OCI-LY7 (cell line): ENCODE data around the gene GNAQ. TPM values are rescaled to one million over a fixed set of nuclear protein-coding genes. Genes with fewer than 3 reads are reported as not detected.

Experiments
- BruUV-seq: library from RNA; stranded (reverse); fragments of 400-500 nt; replicated peaks from 2 replicates; lab custom pipeline; 2021; lab: Mats Ljungman, UMichigan
- CTCF ChIA-PET: fragments of 300-600 bp; sonication (Branson Sonifier 250); formaldehyde crosslinking; loops from one replicate; lab custom pipeline; 2022; ENCODE audit warnings: antibody characterized with exemption; ENCODE audit not compliant: unreplicated experiment; lab: Charles Lee
- POLR2A ChIA-PET: fragments of 300-600 bp; sonication (Branson Sonifier 250); formaldehyde crosslinking; loops from one replicate; lab custom pipeline; 2022; ENCODE audit warnings: antibody characterized with exemption; lab: Charles Lee
- DNase-seq: peaks from one replicate; pipeline ENCODE4 v3.0.0-alpha.2; 2015; ENCODE audit warnings: low spot score
- H2AFZ ChIP-seq: fragments of 200-600 bp; sonication (generic), shearing (Covaris generic); 2 replicates; pipeline ENCODE4 v1.6.1; 2014; ENCODE audit warnings: mild to moderate bottlenecking, antibody characterized with exemption, low read length, moderate library complexity
- H3K27ac ChIP-seq: fragments of 200-600 bp; sonication (generic); 2 replicates; pipeline ENCODE4 v1.5.1; 2014; ENCODE audit warnings: mixed run types, low read depth, mild to moderate bottlenecking, moderate library complexity, low read length, inconsistent platforms; ENCODE audit not compliant: poor library complexity, severe bottlenecking
- H3K36me3 ChIP-seq: fragments of 200-600 bp; sonication (generic); 2 replicates; pipeline ENCODE4 v1.6.1; 2014; ENCODE audit warnings: mild to moderate bottlenecking, antibody characterized with exemption, low read length, moderate library complexity, mixed read lengths; ENCODE audit not compliant: insufficient read depth
- H3K4me1 ChIP-seq: fragments of 200-600 bp; sonication (generic); 2 replicates; pipeline ENCODE4 v1.5.1; 2014; ENCODE audit warnings: mild to moderate bottlenecking, low read length; ENCODE audit not compliant: insufficient read depth, poor library complexity, severe bottlenecking
- H3K4me2 ChIP-seq: fragments of 200-600 bp; sonication (generic); 2 replicates; pipeline ENCODE4 v1.6.1; 2014; ENCODE audit warnings: mild to moderate bottlenecking, low read length
- H3K4me3 ChIP-seq: fragments of 200-600 bp; sonication (generic); 2 replicates; pipeline ENCODE4 v1.5.1; 2014; ENCODE audit warnings: mild to moderate bottlenecking, low read depth, low read length; ENCODE audit not compliant: poor library complexity, severe bottlenecking
- H3K79me2 ChIP-seq: fragments of 200-600 bp; sonication (generic); 2 replicates; pipeline ENCODE4 v1.6.1; 2016; ENCODE audit warnings: low read depth, mild to moderate bottlenecking, low read length, moderate library complexity, mixed read lengths; ENCODE audit not compliant: insufficient read depth
- H3K9me2 ChIP-seq: fragments of 200-600 bp; sonication (generic); 2 replicates; pipeline ENCODE4 v1.6.1; 2016; ENCODE audit warnings: mild to moderate bottlenecking, low read length, mixed read lengths; ENCODE audit not compliant: insufficient read depth
- H3K9me3 ChIP-seq: fragments of 200-600 bp; sonication (generic); 2 replicates; pipeline ENCODE4 v1.6.1; 2014; ENCODE audit warnings: mild to moderate bottlenecking, mixed run types, low read length, mixed read lengths
- H4K20me1 ChIP-seq: fragments of 200-600 bp; sonication (generic); 2 replicates; pipeline ENCODE4 v1.6.1; 2014; ENCODE audit warnings: mild to moderate bottlenecking, antibody characterized with exemption, low read length, moderate library complexity, mixed read lengths; ENCODE audit not compliant: insufficient read depth
- EZH2phosphoT487 ChIP-seq: fragments of 200-600 bp; sonication (generic); IDR thresholded peaks from 2 replicates; pipeline ENCODE4 v1.6.1; 2018; ENCODE audit warnings: low read depth, borderline replicate concordance, mild to moderate bottlenecking, mixed run types, antibody characterized with exemption, low read length, moderate library complexity, mixed read lengths
- intact Hi-C: fragments of 100-400 bp; cut with micrococcal nuclease; formaldehyde crosslinking; loops from one replicate; pipeline ENCODE4 v1.10.0; 2022; ENCODE audit not compliant: unreplicated experiment
- total RNA-seq, 2 experiments: library from RNA; depleted of rRNA in 1 of 2; stranded (reverse); fragments of >200 nt in 1 of 2; shearing (Covaris generic) in 1 of 2; gene quantifications; 2 replicates each; pipeline ENCODE4 v1.2.3, GENCODE V29; 2014 to 2022
- TF ChIP-seq, protein P1 (sequence below): fragments of 200-600 bp; sonication (generic); conservative IDR thresholded peaks from 2 replicates; pipeline ENCODE4 v1.5.1; 2014; ENCODE audit warnings: mild to moderate bottlenecking, antibody characterized with exemption, low read length, moderate library complexity, mixed read lengths

The GNAQ gene
- total RNA-seq, 2 experiments from 2014 or later, result not detected

GRCh38 chr9:78047106-78047505, 15.5 kb upstream of the GNAQ start:
- H3K36me3 ChIP-seq, result no peaks in the 10 kb centered on the region
- H3K4me3 ChIP-seq, result no peak overlapping the region
- H4K20me1 ChIP-seq, result no peaks in the 10 kb centered on the region
- POLR2A ChIA-PET, result interaction anchor here (0.5 to 0.6 kb wide), 2 partner anchors 22 to 359 kb away, joined by 3 read pairs; no protein-coding TSS in a partner anchor
- TF ChIP-seq, protein P1, sequence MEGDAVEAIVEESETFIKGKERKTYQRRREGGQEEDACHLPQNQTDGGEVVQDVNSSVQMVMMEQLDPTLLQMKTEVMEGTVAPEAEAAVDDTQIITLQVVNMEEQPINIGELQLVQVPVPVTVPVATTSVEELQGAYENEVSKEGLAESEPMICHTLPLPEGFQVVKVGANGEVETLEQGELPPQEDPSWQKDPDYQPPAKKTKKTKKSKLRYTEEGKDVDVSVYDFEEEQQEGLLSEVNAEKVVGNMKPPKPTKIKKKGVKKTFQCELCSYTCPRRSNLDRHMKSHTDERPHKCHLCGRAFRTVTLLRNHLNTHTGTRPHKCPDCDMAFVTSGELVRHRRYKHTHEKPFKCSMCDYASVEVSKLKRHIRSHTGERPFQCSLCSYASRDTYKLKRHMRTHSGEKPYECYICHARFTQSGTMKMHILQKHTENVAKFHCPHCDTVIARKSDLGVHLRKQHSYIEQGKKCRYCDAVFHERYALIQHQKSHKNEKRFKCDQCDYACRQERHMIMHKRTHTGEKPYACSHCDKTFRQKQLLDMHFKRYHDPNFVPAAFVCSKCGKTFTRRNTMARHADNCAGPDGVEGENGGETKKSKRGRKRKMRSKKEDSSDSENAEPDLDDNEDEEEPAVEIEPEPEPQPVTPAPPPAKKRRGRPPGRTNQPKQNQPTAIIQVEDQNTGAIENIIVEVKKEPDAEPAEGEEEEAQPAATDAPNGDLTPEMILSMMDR, result no peak
- no peak for TF ChIP-seq EZH2phosphoT487
- H3K9me2 ChIP-seq, result no peaks in the 10 kb centered on the region
- BruUV-seq, result no TSS peak
- H3K79me2 ChIP-seq, result no peaks in the 10 kb centered on the region
- no peak for DNase-seq
- no peaks in the 10 kb centered on the region for H3K9me3 ChIP-seq
- CTCF ChIA-PET, result no interaction called here
- no peak overlapping the region for H3K4me2 ChIP-seq
- H3K4me1 ChIP-seq, result no peaks in the 10 kb centered on the region
- H2AFZ ChIP-seq, result no peak overlapping the region
- no peak overlapping the region for H3K27ac ChIP-seq
- intact Hi-C loops, result no loop called here

DNA sequence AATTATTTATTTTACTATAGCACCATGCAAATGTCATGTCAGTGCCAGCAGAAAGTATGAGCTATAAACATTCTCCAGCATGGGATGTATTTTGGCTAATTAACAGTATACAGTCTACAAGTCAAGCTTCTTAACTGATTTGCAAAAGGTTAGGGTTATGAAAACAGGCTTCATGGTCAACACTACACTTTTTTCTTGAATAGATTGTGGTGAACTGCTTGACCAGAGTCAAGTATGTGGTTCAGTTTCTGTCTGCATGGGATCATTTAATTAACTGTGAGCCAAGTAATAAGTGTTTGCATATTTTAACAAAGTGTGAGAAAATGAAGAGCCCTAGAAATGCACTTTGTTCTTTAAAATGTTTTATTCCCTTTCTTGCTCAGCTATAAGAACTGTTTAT, 14.5 kb upstream of the GNAQ start:
- H3K4me1 ChIP-seq, result no peaks in the 10 kb centered on the region
- no TSS peak for BruUV-seq
- DNase-seq, result no peak
- H4K20me1 ChIP-seq, result no peaks in the 10 kb centered on the region
- H3K9me3 ChIP-seq, result no peaks in the 10 kb centered on the region
- intact Hi-C loops, result no loop called here
- CTCF ChIA-PET, result no interaction called here
- TF ChIP-seq, protein P1, result no peak
- TF ChIP-seq EZH2phosphoT487, result no peak
- H3K27ac ChIP-seq, result no peak overlapping the region
- H3K4me2 ChIP-seq, result no peak overlapping the region
- no peaks in the 10 kb centered on the region for H3K79me2 ChIP-seq
- H3K9me2 ChIP-seq, result no peaks in the 10 kb centered on the region
- H3K36me3 ChIP-seq, result no peaks in the 10 kb centered on the region
- H2AFZ ChIP-seq, result no peak overlapping the region
- no peak overlapping the region for H3K4me3 ChIP-seq
- POLR2A ChIA-PET, result no interaction called here

GRCh38 chr9:78044886-78045285, 13.3 kb upstream of the GNAQ start:
- Histone ChIP-seq H3K79me2 (no peaks in the 10 kb centered on the region), H4K20me1 (no peaks in the 10 kb centered on the region), H3K27ac (no peak overlapping the region), H3K9me3 (no peaks in the 10 kb centered on the region), H3K36me3 (no peaks in the 10 kb centered on the region), H3K4me1 (no peaks in the 10 kb centered on the region), H3K4me3 (no peak overlapping the region), H3K9me2 (no peaks in the 10 kb centered on the region), H2AFZ (no peak overlapping the region), H3K4me2 (no peak overlapping the region)
- TF ChIP-seq EZH2phosphoT487, result no peak
- TF ChIP-seq, protein P1, result no peak
- intact Hi-C loops, result no loop called here
- ChIA-PET CTCF (no interaction called here), POLR2A (no interaction called here)
- BruUV-seq, result no TSS peak
- no peak for DNase-seq
